Parathyroid adenoma (tissue), 2 donors: ENCODE measurements around the gene NHSL1.

Experiments used
- H2AFZ ChIP-seq: fragments of 300-600 bp; sonication (generic); one replicate; pipeline ENCODE4 v1.7.0; 2017; ENCODE audit warnings: antibody characterized with exemption, mild to moderate bottlenecking
- H3K27ac ChIP-seq: fragments of 300-600 bp; sonication (generic); one replicate; pipeline ENCODE4 v1.7.0; 2017
- H3K27me3 ChIP-seq: fragments of 300-600 bp; sonication (generic); one replicate; pipeline ENCODE4 v1.7.0; 2017; ENCODE audit warnings: low read length; ENCODE audit not compliant: control insufficient read depth, insufficient read depth
- H3K36me3 ChIP-seq: fragments of 300-600 bp; sonication (generic); one replicate; pipeline ENCODE4 v1.7.0; 2017; ENCODE audit warnings: low read length; ENCODE audit not compliant: control insufficient read depth, insufficient read depth
- H3K4me1 ChIP-seq: fragments of 300-600 bp; sonication (generic); one replicate; pipeline ENCODE4 v1.7.0; 2017; ENCODE audit warnings: control low read depth
- H3K4me2 ChIP-seq: fragments of 300-600 bp; sonication (generic); one replicate; pipeline ENCODE4 v1.7.0; 2017; ENCODE audit warnings: low read length
- H3K4me3 ChIP-seq: fragments of 300-600 bp; sonication (generic); one replicate; pipeline ENCODE4 v1.7.0; 2017; ENCODE audit warnings: low read depth, low read length
- H3K79me2 ChIP-seq: fragments of 300-600 bp; sonication (generic); one replicate; pipeline ENCODE4 v1.7.0; 2017; ENCODE audit warnings: control low read depth
- H3K9ac ChIP-seq: fragments of 300-600 bp; sonication (generic); one replicate; pipeline ENCODE4 v1.7.0; 2017; ENCODE audit warnings: mild to moderate bottlenecking
- H3K9me3 ChIP-seq: fragments of 300-600 bp; sonication (generic); one replicate; pipeline ENCODE4 v1.7.0; 2017; ENCODE audit warnings: low read length; ENCODE audit not compliant: control insufficient read depth
- CTCF ChIP-seq: fragments of 300-600 bp; sonication (generic); IDR thresholded peaks from one replicate; pipeline ENCODE4 v1.7.0; 2017; ENCODE audit warnings: antibody characterized with exemption, mild to moderate bottlenecking
- donor health status: primary hyperparathyroidism.

The NHSL1 gene

GRCh38 chr6:138543657-138544056, 44.4 kb upstream of the NHSL1 start:
- Histone ChIP-seq H3K9me3 (no peaks in the 10 kb centered on the region), H2AFZ (no peak overlapping the region), H3K4me3 (no peak overlapping the region), H3K36me3 (no peaks in the 10 kb centered on the region), H3K9ac (no peak overlapping the region), H3K79me2 (no peaks in the 10 kb centered on the region), H3K4me2 (no peak overlapping the region), H3K27ac (no peak overlapping the region), H3K27me3 (no peaks in the 10 kb centered on the region), H3K4me1 (no peaks in the 10 kb centered on the region)
- no peak for TF ChIP-seq CTCF

- Histone ChIP-seq H3K4me3 (no peak overlapping the region), H3K9me3 (no peaks in the 10 kb centered on the region), H3K27me3 (no peaks in the 10 kb centered on the region), H3K79me2 (no peaks in the 10 kb centered on the region), H3K36me3 (no peaks in the 10 kb centered on the region), H3K27ac (no peak overlapping the region), H3K4me2 (no peak overlapping the region), H3K4me1 (no peaks in the 10 kb centered on the region), H2AFZ (no peak overlapping the region), H3K9ac (no peak overlapping the region)
- TF ChIP-seq CTCF = no peak
Measured at GRCh38 chr6:138541823-138542481, 42.7 kb upstream of the NHSL1 start.

GRCh38 chr6:138540468-138540867, 41.2 kb upstream of the NHSL1 start:
- no peak for TF ChIP-seq CTCF
- H3K27me3 ChIP-seq = no peaks in the 10 kb centered on the region
- no peak overlapping the region for H3K27ac ChIP-seq
- no peaks in the 10 kb centered on the region for H3K36me3 ChIP-seq
- H3K9ac ChIP-seq = no peak overlapping the region
- H3K4me3 ChIP-seq = no peak overlapping the region
- no peaks in the 10 kb centered on the region for H3K79me2 ChIP-seq
- H3K4me1 ChIP-seq = no peaks in the 10 kb centered on the region
- H2AFZ ChIP-seq = no peak overlapping the region
- H3K9me3 ChIP-seq = no peaks in the 10 kb centered on the region
- H3K4me2 ChIP-seq = no peak overlapping the region

- Histone ChIP-seq H3K79me2 (no peaks in the 10 kb centered on the region), H3K4me2 (no peak overlapping the region), H3K27me3 (no peaks in the 10 kb centered on the region), H3K4me3 (no peak overlapping the region), H3K4me1 (no peaks in the 10 kb centered on the region), H3K9me3 (no peaks in the 10 kb centered on the region), H3K27ac (no peak overlapping the region), H3K9ac (no peak overlapping the region), H3K36me3 (no peaks in the 10 kb centered on the region), H2AFZ (no peak overlapping the region)
- TF ChIP-seq CTCF = no peak
Measured at GRCh38 chr6:138539876-138540275, 40.6 kb upstream of the NHSL1 start.

- H3K27ac ChIP-seq = no peak overlapping the region
Measured at GRCh38 chr6:138538390-138539031, 39.2 kb upstream of the NHSL1 start.

More at GRCh38 chr6:138538390-138539031, 39.2 kb upstream of the NHSL1 start:
- Histone ChIP-seq H3K27me3 (no peaks in the 10 kb centered on the region), H3K36me3 (no peaks in the 10 kb centered on the region), H3K79me2 (no peaks in the 10 kb centered on the region), H3K4me2 (no peak overlapping the region), H3K4me1 (no peaks in the 10 kb centered on the region), H3K9ac (no peak overlapping the region), H3K9me3 (no peaks in the 10 kb centered on the region), H3K4me3 (no peak overlapping the region), H2AFZ (no peak overlapping the region)
- TF ChIP-seq CTCF = no peak
